HK-2 (cell line): ENCODE measurements around the gene ADCK2.
"Not testable (repeated sequence)": the region's sequence is repeated elsewhere in the genome, so short reads cannot be mapped to it uniquely, and the experiment has no call there.

Experiments
- DNase-seq: peaks from one replicate; pipeline ENCODE4 v3.0.0-alpha.2; 2018; ENCODE audit not compliant: unreplicated experiment

Gene ADCK2

GRCh38 chr7:140691376-140692045, 18.8 kb downstream of the ADCK2 start:
- no peak for DNase-seq

- DNase-seq, result not testable (repeated sequence)
These were observed 21.1 kb downstream of the ADCK2 start for GRCh38 chr7:140693849-140694248.

- DNase-seq, result no peak
These were observed 21.8 kb downstream of the ADCK2 start for GRCh38 chr7:140694592-140694991.

GRCh38 chr7:140695381-140695780, 22.6 kb downstream of the ADCK2 start:
- DNase-seq, result no peak

GRCh38 chr7:140696024-140696679, 23.4 kb downstream of the ADCK2 start:
- no peak for DNase-seq

GRCh38 chr7:140696680-140697446, 24.1 kb downstream of the ADCK2 start, which contains the start of gene NDUFB2:
Gene NDUFB2, plus strand, starts transcription at chr7:140696708. Its CDS starts 37 bp downstream, at chr7:140696745.
- DNase-seq, result peak; percentile 95

GRCh38 chr7:140697447-140698143, 24.9 kb downstream of the ADCK2 start:
- no peak for DNase-seq

GRCh38 chr7:140698477-140698876, 25.7 kb downstream of the ADCK2 start:
- no peak for DNase-seq

- DNase-seq, result no peak
These were observed 30.0 kb downstream of the ADCK2 start for GRCh38 chr7:140702774-140703173.

GRCh38 chr7:140704205-140704604, 31.5 kb downstream of the ADCK2 start:
- no peak for DNase-seq

GRCh38 chr7:140707132-140707531, 34.4 kb downstream of the ADCK2 start:
- no peak for DNase-seq

- DNase-seq, result not testable (repeated sequence)
These were observed 36.0 kb downstream of the ADCK2 start for GRCh38 chr7:140708764-140709163.

- DNase-seq, result not testable (repeated sequence)
These were observed 39.6 kb downstream of the ADCK2 start for GRCh38 chr7:140712392-140712791.

- DNase-seq, result no peak
These were observed 41.7 kb downstream of the ADCK2 start for GRCh38 chr7:140714331-140715040.

GRCh38 chr7:140719721-140720120, 47.0 kb downstream of the ADCK2 start:
- no peak for DNase-seq

GRCh38 chr7:140722254-140722653, 49.5 kb downstream of the ADCK2 start:
- no peak for DNase-seq

- DNase-seq, result no peak
These were observed 50.3 kb downstream of the ADCK2 start for GRCh38 chr7:140723006-140723405.

GRCh38 chr7:140723574-140723973, 50.8 kb downstream of the ADCK2 start:
- no peak for DNase-seq

- DNase-seq, result no peak
These were observed 52.0 kb downstream of the ADCK2 start for GRCh38 chr7:140724706-140725105.

- DNase-seq, result no peak
These were observed 53.5 kb downstream of the ADCK2 start for GRCh38 chr7:140726281-140726680.

GRCh38 chr7:140732416-140732815, 59.7 kb downstream of the ADCK2 start:
- DNase-seq, result no peak
